HT-29 (cell line): Measurements from ENCODE around the gene PYGM. TPM values are rescaled to one million over a fixed set of nuclear protein-coding genes. Genes with fewer than 3 reads are reported as not detected.
"Not testable (repeated sequence)": the region's sequence is repeated elsewhere in the genome, so short reads cannot be mapped to it uniquely, and the experiment has no call there.

Experiments
- DNase-seq: peaks from one replicate; pipeline ENCODE4 v3.0.0-alpha.2; 2015; ENCODE audit warnings: low spot score
- total RNA-seq: library from RNA; depleted of rRNA; stranded (reverse); fragments of >200 nt; shearing (Covaris generic); gene quantifications from 2 replicates; pipeline ENCODE4 v1.2.3, GENCODE V29; 2014

PYGM gene
- total RNA-seq, 1 experiment from 2014 or later, result 0.23 TPM

- DNase-seq, result no peak
These were observed 42.6 kb downstream of the PYGM start for GRCh38 chr11:64717268-64717578.

GRCh38 chr11:64716473-64717267, 43.1 kb downstream of the PYGM start:
- no peak for DNase-seq

- DNase-seq, result no peak
These were observed 43.9 kb downstream of the PYGM start for GRCh38 chr11:64715756-64716472.

GRCh38 chr11:64715110-64715509, 44.7 kb downstream of the PYGM start:
- DNase-seq, result no peak

GRCh38 chr11:64714666-64715065, 45.1 kb downstream of the PYGM start:
- no peak for DNase-seq

- no peak for DNase-seq
These were observed 45.9 kb downstream of the PYGM start for GRCh38 chr11:64713781-64714363.

GRCh38 chr11:64713016-64713707, 46.6 kb downstream of the PYGM start:
- DNase-seq, result no peak

GRCh38 chr11:64712430-64713015, 47.3 kb downstream of the PYGM start:
- DNase-seq, result no peak

- DNase-seq, result no peak
These were observed 47.8 kb downstream of the PYGM start for GRCh38 chr11:64711956-64712362.

- no peak for DNase-seq
These were observed 48.4 kb downstream of the PYGM start for GRCh38 chr11:64711138-64711955.

GRCh38 chr11:64710418-64711137, 49.2 kb downstream of the PYGM start:
- no peak for DNase-seq

- DNase-seq, result no peak
These were observed 54.3 kb downstream of the PYGM start for GRCh38 chr11:64705501-64705900.

- DNase-seq, result no peak
These were observed 56.7 kb downstream of the PYGM start for GRCh38 chr11:64703048-64703447.

- DNase-seq, result not testable (repeated sequence)
These were observed 57.8 kb downstream of the PYGM start for GRCh38 chr11:64701956-64702355.

- DNase-seq, result no peak
These were observed 61.3 kb downstream of the PYGM start for GRCh38 chr11:64698427-64698826.

- DNase-seq, result no peak
These were observed 62.0 kb downstream of the PYGM start for GRCh38 chr11:64697663-64698375.
